ENCODE data around the gene EBNA1BP2.
"Not testable (repeated sequence)": the region's sequence is repeated elsewhere in the genome, so short reads cannot be mapped to it uniquely, and the experiment has no call there.

EBNA1BP2 gene, protein sequence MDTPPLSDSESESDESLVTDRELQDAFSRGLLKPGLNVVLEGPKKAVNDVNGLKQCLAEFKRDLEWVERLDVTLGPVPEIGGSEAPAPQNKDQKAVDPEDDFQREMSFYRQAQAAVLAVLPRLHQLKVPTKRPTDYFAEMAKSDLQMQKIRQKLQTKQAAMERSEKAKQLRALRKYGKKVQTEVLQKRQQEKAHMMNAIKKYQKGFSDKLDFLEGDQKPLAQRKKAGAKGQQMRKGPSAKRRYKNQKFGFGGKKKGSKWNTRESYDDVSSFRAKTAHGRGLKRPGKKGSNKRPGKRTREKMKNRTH

DNA sequence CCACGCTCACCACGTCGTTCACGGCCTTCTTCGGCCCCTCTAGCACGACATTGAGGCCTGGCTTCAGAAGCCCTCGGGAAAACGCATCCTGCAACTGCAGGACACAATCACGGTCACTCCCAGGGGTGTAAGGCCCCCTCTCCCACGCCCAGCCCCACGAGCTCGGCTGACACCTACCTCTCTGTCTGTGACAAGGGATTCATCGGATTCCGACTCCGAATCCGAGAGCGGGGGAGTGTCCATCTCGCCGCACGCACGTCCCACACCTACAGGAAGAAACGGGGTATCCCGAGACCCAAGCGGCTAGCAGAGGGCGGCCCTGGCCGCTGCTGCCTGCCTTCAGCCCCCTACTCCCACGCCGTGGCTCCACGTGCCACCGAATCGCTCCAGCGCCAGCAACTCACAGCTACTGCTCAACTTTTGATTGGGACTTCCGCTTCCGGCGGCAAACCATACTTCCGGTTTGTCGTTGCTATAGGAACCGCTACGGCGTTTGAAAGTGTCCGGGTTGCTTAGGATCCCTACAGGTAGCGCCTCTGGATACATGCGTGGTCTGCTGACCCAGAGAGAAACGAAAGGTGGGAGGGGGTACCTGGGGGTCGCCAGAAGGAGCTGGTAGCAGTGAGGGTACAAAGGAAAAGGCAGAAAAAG lies at the start of gene EBNA1BP2, which contains the start of gene CFAP57:
EBNA1BP2 (minus strand) TSS at position 415 of the 651 bp plus-strand sequence; CDS start at position 243, 172 bp downstream.
CFAP57 (plus strand) TSS at position 455 of the 651 bp plus-strand sequence. CDS start 424 bp downstream, outside the sequence.
- DNase-seq = peak; percentile 74

DNA sequence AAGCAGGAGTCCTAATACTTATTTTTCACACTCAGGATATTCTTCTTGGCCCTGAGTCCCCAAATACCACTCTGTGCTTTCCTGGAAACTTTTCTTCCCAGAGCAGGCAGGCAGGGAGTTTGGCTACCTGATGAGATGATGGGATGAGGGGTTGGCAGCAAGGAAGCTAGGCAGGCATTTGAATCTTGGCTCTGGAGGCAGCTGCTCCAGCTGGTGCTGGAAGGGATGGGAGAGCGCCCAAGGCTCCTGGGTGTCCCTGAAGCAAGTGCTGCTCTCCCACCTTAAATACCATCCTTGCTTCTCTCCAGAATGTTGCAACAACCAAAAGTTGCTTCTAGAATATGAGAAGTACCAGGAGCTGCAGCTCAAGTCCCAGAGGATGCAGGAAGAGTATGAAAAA lies 49.7 kb upstream of the EBNA1BP2 start:
- DNase-seq = no peak

DNA sequence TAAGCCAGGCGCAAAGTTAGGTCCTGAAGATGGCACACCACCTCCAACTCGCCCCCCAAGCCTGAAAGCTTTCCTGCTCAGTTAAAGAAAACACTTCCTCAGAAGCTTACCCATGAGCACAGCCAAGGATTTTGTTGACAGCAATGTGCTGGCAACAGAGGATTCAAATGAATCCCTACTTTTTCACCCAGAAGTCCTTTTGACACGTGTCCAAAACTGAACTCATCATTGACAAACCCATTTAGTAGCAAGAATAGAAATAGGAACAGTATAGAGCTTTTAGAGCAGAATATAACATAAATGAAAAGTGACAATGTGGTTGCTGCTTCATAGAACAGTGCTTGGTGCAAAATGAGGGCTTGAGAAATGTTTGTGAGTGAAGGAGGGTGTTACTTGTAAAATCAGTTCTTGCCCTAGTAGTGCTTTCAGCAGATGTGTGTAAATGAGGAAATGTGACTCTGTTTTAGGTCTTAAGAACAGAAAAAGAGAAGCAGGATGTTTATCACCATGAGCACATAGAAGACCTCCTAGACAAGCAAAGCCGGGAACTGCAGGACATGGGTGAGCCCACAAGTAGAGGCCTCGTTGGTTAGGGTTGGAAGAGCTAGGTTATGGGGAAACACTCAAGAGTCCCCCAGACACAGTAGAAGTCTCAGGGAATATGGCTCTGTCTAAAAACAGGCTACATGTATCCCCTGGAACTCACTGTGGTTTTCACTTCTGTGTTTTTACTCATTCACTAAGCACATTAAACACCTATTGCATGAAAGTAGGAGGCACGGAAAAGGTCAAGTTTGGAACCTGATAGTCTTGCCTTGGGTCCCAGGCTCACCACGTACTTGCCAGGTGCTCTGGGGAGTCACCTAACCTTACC lies 49.1 kb upstream of the EBNA1BP2 start:
- no peak for DNase-seq

DNA sequence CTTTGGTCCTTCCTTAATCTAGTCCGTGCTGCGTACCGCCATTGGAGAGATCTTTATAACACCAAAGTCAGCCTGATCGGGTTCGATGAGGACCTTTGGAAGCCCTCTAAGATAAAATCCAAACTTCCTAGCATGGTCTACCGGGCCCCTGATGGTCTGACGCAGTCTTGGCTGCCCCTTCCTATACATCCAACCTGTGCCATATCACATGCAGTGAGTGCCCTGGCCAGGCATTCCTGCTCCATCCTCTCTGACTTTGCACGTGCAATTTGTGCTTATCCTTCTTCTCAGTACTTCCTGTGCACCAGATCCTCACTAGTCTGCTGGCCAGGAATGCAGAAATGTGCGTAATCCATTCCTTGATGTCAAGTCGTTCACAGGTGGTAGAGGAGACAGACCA lies 45.7 kb upstream of the EBNA1BP2 start:
- no peak for DNase-seq

DNA sequence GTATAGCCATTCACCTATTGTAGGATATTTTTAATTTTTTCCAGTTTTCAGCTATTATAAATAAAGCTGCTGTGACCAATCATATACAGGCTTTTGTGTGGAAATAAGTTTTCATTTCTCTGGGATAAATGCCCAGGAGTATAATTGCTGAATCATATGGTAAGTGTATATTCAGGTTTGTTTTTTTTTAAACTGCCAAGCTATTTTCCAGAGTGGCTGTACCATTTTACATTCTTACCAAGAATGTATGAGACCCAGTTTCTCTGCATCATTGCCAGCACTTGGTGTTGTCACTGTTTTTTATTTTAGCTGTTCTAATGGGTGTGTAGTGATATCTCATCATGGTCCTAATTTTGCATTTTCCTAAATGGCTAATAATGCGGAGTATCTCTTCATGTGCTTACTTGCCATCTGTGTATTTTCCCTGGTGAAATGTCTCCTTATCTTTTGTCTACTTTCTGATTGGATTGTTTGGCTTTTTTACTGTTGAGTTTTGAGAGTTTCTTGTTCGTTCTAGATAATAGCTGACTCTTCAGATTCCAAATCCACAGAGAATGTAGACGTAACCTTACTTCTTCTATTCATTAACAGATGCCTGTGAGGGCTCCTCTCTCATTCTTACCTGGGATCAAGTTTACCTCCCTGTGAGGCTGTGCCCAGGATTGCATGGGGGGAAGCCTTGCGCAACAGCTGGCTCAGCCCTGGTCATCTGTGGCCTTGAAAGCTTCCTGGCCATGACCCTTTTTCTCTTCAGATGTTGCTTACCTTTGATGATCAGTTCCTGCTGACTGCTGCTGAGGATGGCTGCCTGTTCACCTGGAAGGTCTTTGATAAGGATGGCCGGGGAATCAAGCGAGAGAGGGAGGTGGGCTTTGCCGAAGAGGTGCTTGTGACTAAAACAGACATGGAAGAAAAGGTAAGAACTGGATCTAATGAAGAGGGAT lies 42.7 kb upstream of the EBNA1BP2 start:
- no peak for DNase-seq

DNA sequence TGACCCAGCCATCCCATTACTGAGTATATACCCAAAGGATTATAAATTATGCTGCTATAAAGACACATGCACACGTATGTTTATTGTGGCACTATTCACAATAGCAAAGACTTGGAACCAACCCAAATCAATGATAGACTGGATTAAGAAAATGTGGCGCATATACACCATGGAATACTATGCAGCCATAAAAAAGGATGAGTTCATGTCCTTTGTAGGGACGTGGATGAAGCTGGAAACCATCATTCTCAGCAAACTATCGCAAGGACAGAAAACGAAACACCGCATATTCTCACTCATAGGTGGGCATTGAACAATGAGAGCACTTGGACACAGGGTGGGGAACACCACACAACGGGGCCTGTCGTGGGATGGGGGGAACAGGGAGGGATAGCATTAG lies 36.2 kb upstream of the EBNA1BP2 start:
- not testable (repeated sequence) for DNase-seq

DNA sequence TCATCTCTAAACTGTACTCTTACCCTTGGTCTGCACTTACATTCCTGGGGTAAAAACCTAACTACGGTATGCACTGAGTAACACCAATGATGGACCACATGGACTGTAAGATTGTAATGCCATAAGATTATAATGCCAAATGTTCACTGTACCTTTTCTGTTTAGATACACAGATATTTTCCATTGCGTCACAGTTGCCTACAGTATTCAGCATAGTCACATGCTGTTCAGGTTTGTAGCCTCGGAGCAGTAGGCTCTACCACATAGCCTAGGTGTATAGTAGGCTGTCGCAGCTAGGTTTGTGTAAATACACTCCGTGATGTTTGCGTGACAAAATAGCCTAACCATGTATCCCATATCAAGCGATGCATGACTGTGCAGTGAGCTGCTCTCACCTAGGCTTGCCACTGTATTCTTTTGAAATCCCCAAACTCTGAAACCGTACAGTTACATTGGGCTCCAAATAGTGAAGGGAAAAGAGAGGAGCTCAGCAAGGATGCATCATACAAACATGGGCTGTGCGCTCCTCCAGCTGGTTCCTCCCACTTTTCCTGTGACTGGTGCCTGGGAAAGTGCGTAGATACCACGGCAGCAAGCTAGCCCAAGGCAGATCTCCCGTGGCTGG lies 35.3 kb upstream of the EBNA1BP2 start:
- DNase-seq = no peak

DNA sequence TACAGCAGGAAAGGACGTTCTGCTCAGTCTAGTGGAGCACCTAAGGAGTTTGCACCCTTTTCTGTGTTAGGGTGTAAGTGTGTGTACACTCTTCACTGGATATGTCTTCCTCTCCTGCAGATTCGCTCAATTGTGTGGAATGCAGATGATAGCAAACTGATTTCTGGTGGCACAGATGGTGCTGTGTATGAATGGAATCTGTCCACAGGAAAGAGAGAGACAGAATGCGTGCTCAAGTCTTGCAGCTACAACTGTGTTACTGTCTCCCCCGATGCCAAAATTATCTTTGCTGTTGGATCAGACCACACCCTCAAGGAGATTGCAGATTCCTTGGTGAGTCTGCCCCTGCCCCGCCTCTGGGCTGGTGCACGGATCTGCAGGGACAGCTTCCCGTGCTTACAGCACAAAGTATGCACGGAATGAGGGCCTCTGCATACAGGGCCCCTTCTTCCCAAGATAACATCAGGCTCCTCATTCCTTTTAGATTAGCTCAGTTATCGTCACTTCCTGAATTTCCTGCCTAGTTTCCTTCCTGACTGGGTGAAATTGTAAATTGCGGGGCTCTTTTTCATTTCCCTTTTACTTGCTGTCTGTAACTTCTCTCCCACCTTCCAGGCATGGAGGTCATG lies 34.6 kb upstream of the EBNA1BP2 start:
- no peak for DNase-seq

DNA sequence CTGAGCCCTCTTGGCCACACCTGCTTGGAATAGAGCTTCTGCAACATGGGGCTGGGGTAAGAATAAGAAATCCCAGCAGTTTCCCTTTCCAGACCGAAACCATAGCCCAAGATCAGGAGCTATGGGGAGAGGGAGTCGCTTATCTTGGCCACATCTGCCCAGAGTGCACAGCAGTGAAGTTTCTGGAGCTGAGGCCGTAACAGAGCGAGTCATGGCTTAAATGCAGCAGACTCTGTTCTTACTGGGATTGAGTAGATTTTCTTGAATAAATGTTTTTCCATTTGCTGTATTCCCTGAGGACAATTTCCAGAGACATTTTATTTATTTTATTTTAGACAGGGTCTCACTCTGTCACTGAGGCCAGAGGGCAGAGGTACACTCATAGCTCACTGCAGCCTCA lies 33.6 kb upstream of the EBNA1BP2 start:
- no peak for DNase-seq

DNA sequence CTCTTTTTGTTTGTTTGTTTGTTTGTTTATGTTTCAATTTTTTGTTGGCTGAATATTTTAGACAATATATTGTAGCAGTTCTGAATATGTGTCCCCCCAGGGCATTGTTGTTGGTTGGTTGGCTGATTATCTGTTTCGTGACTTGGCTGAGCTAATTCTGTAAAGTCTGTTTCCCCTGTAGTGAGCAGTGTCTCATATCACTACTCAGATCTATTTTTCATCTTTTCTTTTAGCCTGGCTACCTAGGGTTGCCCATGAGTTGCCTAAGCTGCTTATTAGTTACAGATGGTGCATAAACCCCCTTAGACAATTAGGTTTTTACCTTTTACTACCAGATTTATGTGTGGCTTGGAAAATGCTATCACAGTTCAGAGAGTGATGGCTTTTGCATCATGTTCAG lies 32.3 kb upstream of the EBNA1BP2 start:
- DNase-seq = no peak

DNA sequence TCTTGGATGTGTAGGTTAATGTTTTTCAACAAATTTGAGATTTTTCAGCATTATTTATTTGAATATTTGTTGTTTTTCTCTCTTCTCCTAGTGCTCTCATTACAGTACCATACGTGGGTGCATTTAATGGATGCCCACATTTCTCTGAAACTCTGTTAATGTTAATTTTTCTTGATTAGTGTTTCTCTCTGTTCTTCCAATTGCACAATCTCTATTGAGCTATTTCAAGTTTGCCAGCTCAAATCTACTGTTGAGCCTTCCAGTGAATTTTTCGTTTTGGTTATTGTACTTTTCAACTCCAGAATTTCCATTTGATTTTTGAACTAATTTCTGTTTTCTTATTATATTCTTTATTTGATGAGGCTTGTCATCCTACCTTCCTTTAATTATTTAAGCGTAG lies 31.8 kb upstream of the EBNA1BP2 start:
- DNase-seq = no peak

DNA sequence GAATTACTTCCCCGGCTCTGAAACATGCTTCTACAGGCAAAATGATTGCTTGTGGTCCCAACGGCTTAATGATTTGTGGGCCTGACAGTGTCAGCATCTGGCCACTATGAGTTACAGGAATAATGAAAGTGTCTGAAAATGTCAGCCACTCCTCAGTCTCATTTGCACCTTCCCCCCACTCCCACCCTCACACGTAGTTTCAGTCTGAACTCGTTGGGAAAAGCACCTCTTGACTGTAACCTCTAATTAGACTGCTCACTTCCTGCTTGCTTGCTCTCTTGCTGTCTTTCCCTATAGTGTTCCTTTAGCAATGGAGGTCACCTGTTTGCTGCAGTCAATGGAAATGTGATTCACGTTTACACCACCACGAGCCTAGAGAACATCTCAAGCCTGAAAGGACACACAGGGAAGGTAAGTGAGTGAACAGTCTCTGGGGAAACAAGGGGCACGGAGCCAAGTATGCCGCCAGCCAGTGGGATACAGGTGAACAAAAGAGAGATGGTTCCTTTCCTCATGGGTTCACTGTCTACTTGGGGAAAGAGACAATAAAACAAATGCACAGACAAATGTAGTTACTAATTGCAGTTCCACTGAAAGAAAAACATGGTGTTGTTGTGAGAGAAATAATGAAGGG lies 27.1 kb upstream of the EBNA1BP2 start:
- DNase-seq = peak; percentile 79

DNA sequence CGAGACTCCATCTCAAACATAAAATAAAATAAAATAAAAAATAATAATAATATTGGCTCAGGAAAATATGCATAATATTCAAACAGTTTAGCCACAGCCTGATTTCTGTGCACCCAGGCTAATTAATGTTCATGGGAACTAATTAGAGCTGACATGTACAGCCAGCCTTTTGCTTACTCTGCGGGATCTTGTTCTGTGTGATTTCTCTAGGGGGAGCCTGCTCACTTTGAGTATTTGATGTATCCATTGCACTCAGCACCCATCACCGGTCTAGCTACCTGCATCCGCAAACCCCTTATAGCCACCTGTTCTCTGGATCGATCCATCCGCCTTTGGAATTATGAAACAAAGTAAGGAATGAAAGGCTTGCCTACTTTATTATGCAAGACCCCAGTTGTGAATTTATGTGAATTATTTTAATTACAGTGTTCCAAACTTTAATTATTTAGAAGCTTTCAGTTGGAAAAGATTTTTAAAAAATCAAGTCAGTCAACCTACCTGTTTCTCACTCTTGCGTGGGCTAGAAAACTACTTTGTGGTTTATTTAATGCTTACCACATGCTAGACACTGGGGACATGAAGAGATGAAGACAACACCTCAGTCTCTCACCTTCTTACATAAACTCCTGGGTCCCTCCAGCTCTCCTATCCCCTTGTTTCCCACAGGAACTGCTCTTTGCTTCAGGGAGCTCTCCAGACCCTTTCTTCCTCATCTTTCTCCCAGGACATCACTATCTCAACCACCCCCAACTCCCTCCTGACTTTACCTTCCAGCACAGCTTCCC lies 25.4 kb upstream of the EBNA1BP2 start:
- peak; percentile 12 for DNase-seq

DNA sequence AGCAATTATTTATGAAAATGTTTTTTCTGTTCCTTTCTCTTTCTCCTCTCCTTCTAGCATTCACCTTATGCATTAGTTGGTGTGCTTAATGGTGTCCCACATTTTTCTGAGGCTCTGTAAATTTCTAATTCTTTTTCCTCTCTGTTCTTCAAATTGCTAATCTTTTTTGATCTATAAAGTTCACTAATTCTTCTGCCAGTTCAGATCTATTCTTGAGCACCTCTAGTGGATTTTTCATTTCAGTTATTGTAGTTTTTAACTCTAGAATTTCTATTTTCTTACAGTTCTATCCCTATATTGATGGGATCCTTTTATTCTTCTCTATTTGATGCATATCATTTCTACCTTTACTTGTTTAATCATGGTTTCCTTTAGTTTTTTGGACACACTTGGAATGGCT lies 22.4 kb upstream of the EBNA1BP2 start:
- DNase-seq = no peak

DNA sequence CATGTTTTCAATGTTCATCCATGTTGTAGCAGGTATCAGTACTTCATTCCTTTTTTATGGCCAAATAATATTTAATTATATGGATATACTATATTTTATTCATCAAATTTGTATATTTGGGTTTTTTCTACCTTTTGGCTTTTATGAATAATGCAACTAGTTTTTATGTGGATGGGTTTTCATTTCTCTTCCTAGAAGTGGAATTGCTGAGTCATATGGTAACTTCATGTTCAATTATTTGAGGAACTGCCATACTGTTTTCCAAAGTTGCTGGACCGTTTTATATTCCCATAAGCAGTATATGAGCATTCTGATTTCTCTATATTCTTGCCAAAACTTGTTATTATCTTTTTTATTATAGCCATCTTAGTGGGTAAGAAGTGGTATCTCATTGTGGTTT lies 16.0 kb upstream of the EBNA1BP2 start:
- no peak for DNase-seq

DNA sequence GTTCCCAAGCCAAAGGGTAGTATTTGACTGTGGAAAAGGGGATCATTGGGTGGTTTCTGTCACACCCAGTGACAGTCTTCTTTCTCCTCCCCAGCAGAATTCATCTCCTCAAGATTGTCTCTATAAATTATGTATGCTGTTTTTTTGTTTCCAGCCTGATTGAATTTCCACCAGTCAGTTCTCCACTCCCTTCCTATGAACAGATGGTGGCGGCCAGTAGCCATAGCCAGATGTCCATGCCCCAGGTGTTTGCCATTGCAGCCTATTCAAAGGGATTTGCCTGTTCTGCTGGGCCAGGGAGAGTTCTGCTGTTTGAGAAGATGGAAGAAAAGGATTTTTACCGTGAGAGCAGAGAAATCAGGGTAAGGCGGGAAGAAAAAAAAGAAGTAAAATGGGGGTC lies 12.9 kb upstream of the EBNA1BP2 start:
- DNase-seq = no peak

DNA sequence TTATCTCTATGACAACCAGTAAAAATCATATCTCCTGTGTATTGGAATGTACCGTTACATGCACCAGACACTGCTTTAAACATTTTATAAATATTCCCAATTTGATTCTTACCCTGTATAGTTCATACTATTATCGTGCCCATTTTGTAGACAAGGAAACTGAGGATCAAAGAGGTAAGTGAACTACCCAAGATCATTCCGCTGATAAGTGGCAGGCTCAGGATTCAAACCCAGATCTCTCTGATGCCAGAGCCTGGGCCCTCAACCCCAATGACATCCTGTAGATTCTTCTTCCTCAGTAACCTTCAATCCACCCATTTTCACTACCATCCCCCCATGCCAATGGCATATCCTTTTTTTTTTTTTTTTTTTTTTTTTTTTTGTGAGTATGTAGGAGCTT lies 12.3 kb upstream of the EBNA1BP2 start:
- no peak for DNase-seq

DNA sequence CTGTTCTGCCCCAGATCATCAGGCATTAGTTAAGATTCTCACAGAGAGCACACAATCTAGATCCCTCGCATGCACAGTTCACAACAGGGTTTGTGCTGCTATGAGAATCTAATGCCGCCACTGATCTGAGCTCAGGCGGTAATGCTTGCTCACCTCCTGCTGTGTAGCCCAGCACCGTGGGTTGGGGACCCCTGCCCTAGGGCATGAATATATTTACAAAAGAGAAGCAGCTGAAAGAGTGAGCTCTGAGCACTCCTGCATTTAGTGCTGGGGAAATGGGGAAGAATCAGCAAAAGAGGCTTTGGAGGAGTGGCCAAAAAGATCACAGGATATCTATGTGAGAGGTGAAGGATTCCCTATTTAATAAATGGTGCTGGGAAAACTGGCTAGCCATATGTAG lies 5.6 kb upstream of the EBNA1BP2 start:
- DNase-seq = no peak

DNA sequence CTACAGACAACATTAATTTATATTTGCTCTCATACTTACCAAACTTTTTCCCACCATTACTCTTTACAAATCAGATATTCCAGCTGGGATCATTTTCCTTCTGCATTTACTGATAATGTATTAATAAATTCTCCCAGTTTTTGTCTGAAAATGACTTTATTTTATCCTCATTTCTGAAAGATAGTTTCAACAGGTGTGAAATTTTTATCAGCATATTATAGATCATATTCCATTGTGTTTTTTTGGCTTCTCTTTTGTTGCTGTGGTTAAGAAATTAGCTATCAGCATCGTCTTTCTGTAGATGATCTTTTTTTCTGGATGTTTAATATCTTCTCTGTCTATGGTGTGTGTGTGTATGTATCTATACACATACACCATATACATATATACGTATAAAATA lies 2.8 kb upstream of the EBNA1BP2 start:
- DNase-seq = no peak

DNA sequence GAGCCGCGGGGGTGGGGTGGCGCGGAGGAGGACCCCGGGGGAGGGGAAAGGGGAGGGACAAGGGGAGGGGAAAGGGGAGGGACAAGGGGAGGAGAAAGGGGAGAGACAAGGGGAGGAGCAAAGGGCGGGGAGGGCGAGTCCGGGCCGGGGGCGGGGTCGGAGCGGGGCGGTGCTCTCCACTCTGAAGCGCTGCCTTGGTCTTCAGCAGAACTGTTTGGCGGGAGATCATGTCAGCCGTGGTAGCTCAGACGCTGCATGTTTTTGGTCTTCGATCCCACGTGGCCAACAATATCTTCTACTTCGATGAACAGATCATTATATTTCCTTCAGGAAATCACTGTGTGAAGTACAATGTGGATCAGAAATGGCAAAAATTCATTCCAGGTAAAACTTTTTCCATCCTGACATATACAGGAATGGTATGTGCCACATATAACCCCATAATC lies 460 bp upstream of the EBNA1BP2 start:
- peak; percentile 34 for DNase-seq

All from NCI-H1436 treated with DMSO at 0.1 percent for 48 hours (cell line).